ENCODE data around the gene RBBP8NL.

Gene RBBP8NL

GRCh38 chr20:62461834-62462233, 34.5 kb upstream of the RBBP8NL start:
- no peak for DNase-seq

DNA sequence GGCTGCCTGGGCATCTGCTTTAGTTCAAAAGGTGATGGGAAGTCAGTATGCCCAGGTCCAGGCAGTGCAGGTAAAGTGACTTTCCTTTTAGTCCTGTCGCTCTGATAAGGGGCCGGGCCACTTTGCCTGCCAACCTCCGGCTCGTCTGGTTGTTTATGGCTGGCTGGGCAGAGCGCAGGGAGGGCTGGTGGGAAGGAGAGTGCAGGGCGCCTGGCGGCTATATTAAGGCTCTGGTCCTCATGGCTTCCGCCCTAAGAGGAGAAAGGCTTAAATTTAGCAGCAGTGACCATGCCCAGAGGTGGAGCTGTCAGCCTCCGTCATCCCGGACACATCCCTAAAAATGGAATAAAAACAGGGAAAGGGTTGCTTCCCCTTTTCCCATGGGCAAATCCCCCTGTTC, 33.8 kb upstream of the RBBP8NL start:
- no peak for DNase-seq

DNA sequence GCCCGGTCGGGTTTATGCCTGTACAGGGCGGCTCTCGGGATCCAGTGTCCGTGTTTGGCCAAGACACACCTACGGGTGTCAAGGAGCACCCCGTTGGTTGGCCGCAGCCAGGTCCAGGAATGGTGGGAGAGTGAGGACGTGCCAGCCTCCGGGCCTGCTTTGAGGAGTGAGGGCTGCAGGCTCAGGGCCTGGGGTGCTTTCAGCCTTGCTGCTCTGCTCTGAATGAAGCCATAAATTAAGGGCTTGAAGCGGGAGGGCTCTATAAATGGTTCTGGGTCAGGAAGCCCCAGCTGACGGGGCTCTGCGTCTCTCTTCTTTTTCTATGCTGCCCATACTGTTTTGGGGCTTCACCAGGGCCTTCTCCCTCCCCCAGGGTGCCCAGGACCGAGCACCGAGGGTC, 33.3 kb upstream of the RBBP8NL start:
- DNase-seq, result no peak

DNA sequence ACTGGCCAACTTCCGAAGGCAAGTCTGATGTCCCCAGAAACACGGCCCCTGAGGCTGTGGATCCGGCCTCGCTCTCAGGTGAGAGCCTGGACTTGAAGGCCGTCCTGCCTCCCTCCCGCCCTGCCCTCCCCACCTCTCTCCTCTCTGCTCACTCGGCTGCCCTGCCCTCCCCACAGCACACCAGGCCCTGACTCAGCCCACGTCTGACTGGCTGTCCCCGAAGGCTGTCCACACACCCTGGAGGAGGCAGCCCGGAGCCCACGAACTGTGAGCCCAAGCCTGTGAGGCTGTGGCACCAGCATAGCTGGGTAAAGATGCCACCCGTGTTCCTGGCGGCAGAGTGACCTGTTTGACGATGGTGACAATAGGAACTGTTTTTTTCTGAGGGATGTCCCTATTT, 32.1 kb upstream of the RBBP8NL start:
- no peak for DNase-seq

GRCh38 chr20:62458275-62459251, 31.2 kb upstream of the RBBP8NL start:
- DNase-seq, result no peak

- no peak for DNase-seq
These were observed 30.5 kb upstream of the RBBP8NL start for GRCh38 chr20:62457831-62458230.

DNA sequence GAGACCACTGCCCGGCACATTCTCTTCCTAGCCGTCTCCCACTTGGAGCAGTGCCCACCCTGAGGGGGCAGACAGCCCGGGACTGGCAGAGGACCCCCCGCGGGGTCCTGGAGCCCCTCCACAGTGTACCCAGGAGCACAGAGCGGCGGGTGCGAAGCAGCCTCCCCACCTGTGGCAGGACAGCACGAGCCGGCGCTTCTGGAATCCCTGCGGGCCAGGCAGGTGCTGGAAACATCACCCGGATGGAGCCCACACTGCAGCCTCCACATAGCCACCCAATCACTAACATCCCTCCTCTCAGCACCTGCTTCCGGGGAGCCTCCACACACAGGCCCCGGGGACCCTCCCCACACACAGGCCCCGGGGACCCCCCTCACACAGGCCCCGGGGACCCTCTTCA, 29.8 kb upstream of the RBBP8NL start:
- no peak for DNase-seq

DNA sequence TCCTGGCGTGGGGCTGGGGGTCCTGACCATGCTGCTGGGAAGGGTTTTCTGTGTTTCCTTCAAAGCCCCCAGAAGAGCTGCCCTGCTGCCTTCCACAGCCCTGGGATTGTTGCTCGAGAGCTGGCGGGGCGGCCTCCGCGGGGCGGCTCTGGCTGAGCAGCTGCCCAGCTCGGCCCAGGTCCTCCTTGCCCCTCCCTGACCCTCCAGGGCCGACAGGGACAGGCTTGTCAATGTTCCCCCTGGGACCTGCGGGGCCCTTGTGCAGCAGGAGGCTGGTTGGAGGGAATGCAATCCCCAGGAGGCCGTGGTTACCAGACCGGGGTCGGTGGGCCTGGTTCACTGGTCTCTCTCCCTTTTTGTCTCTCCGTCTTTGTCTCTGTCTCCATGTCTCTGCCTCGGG, 28.6 kb upstream of the RBBP8NL start:
- no peak for DNase-seq

GRCh38 chr20:62454904-62455636, 27.7 kb upstream of the RBBP8NL start:
- DNase-seq, result no peak

- no peak for DNase-seq
These were observed 26.0 kb upstream of the RBBP8NL start for GRCh38 chr20:62453186-62453808.

GRCh38 chr20:62452475-62453095, 25.2 kb upstream of the RBBP8NL start:
- DNase-seq, result no peak

- DNase-seq, result no peak
These were observed 24.6 kb upstream of the RBBP8NL start for GRCh38 chr20:62451970-62452369.

DNA sequence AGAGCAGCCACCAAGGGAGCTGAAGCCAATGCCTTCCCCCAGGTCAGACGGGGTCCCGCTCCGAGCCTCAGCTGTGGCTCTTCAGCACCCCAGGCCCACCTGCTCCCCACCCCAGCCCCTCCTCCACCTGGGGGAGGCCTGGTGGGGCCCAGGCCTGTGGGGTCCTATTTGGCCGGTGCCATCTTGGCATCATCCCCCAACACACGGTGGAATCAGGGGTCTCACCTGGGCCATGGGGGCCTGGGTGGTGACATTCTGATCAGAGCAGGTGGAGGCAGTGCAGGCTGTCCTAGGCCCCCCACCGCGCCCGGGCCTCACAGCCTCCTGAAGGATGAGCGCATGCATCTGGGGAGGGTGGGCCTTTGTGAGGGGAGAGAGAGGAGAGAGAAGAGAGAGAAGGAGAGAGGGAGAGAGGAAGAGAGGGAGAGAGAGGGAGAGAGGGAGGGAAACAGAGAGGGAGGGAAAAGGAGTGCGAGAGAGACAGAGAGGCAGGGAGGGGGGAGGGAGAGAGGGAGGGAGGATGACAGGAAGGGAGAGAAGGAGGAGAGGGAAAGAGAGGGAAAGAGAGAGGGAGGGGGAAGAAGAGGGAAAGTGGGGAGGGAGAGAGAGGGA, 23.9 kb upstream of the RBBP8NL start:
- DNase-seq, result no peak

GRCh38 chr20:62449951-62450691, 22.8 kb upstream of the RBBP8NL start:
- no peak for DNase-seq

GRCh38 chr20:62448788-62449187, 21.4 kb upstream of the RBBP8NL start:
- DNase-seq, result no peak

- DNase-seq, result no peak
These were observed 20.7 kb upstream of the RBBP8NL start for GRCh38 chr20:62448038-62448437.

- DNase-seq, result no peak
These were observed 19.8 kb upstream of the RBBP8NL start for GRCh38 chr20:62446888-62447869.

GRCh38 chr20:62446481-62446880, 19.1 kb upstream of the RBBP8NL start:
- DNase-seq, result no peak

DNA sequence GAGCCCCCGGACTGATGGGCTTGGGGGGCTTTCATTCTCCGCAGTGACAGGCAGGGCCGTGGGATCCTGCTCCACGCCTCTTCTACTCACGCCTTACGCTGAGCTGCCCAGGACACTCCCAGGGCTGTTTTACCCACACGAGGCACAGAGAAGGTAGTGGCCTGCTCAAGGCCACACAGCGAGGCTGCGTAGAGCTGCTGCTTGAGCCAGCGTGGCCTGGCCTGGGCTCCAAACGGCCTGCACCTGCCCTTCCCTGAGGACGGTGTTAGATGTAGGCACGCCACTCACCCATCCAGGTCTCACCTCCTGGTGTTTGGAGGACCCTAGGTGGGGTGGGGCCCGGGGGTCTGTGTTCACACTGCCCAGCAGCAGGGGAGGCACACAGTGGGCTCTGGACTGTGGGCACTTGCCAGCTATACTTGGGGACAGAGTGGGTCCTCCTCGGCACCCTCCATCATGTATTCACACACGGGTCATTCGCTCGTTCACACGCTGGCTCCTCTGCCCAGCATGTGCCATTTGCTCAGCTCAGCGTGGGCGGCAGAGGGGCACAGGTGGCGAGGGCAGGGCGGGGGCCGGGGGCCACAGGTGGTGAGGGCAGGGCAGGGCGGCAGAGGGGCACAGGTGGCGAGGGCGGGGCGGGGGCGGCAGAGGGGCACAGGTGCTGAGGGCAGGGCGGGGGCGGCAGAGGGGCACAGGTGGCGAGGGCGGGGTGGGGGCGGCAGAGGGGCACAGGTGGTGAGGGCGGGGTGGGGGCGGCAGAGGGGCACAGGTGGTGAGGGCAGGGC, 18.4 kb upstream of the RBBP8NL start:
- DNase-seq, result no peak

GRCh38 chr20:62444286-62444685, 16.9 kb upstream of the RBBP8NL start:
- no peak for DNase-seq

Data from NCI-H446 treated with DMSO at 0.1 percent for 48 hours (cell line).